Measurements from ENCODE around the gene CD6. TPM values are rescaled to one million over a fixed set of nuclear protein-coding genes. Genes with fewer than 3 reads are reported as not detected.

CD6 gene
- total and polyA plus RNA-seq, 3 donors from 2014 or later = 0.87 to 3.1 (median 1.6) TPM

DNA sequence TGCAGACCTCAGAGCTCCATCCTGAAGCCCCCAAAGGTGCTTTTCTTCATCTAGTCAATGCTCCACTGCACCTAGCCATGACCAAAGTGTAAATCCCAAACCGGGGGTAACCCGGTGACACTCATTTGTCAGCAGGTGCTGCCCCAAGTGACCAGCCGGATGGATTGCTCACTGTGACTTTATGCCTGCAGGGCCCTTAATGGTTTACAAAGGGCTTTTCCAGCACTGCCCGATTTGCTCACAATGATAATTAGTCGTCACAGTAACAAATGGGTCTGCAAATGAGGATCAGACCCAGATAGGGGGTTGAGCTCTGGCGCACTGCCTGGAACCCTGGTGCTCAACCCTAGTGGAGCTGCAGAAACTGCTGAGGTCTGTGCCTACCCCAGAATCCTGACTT lies 85.1 kb downstream of the CD6 start:
- intact Hi-C loops (cut with DNase I; ENCODE audit: low total_unique reads) = no loop called here
- H3K36me3 ChIP-seq (ENCODE audit: low read depth, missing control alignments) = no peaks in the 10 kb centered on the region
- WGBS, 2 donors = 70 to 78% methylated on average over 5 to 6 of the region's 6 CpGs
- DNase-seq = no peak
- TF ChIP-seq, protein P1, sequence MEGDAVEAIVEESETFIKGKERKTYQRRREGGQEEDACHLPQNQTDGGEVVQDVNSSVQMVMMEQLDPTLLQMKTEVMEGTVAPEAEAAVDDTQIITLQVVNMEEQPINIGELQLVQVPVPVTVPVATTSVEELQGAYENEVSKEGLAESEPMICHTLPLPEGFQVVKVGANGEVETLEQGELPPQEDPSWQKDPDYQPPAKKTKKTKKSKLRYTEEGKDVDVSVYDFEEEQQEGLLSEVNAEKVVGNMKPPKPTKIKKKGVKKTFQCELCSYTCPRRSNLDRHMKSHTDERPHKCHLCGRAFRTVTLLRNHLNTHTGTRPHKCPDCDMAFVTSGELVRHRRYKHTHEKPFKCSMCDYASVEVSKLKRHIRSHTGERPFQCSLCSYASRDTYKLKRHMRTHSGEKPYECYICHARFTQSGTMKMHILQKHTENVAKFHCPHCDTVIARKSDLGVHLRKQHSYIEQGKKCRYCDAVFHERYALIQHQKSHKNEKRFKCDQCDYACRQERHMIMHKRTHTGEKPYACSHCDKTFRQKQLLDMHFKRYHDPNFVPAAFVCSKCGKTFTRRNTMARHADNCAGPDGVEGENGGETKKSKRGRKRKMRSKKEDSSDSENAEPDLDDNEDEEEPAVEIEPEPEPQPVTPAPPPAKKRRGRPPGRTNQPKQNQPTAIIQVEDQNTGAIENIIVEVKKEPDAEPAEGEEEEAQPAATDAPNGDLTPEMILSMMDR (IDR thresholded peaks at IDR 0.05) = no peak
- no peak for TF ChIP-seq POLR2A (IDR thresholded peaks at IDR 0.05)
- no peak overlapping the region for H3K4me3 ChIP-seq
- no peaks in the 10 kb centered on the region for H3K4me1 ChIP-seq
- no peaks in the 10 kb centered on the region for H3K9me3 ChIP-seq
- H3K27me3 ChIP-seq = no peaks in the 10 kb centered on the region
- H3K27ac ChIP-seq = no peak overlapping the region

- Histone ChIP-seq H3K27ac (no peak overlapping the region), H3K4me3 (no peak overlapping the region), H3K27me3 (no peaks in the 10 kb centered on the region), H3K36me3 (ENCODE audit: low read depth, missing control alignments) (no peaks in the 10 kb centered on the region), H3K9me3 (no peaks in the 10 kb centered on the region), H3K4me1 (no peaks in the 10 kb centered on the region)
- DNase-seq = no peak
- TF ChIP-seq, protein P1 (IDR thresholded peaks at IDR 0.05) = no peak
- no peak for TF ChIP-seq POLR2A (IDR thresholded peaks at IDR 0.05)
- intact Hi-C loops (cut with DNase I; ENCODE audit: low total_unique reads) = no loop called here
- 40 to 89% methylated on average over 2 to 7 of the region's 7 CpGs for WGBS, 2 donors
These were observed 85.5 kb downstream of the CD6 start for GRCh38 chr11:61056981-61057380.

GRCh38 chr11:61057615-61058014 lies 86.1 kb downstream of the CD6 start:
- no peaks in the 10 kb centered on the region for H3K27me3 ChIP-seq
- intact Hi-C loops (cut with DNase I; ENCODE audit: low total_unique reads) = no loop called here
- H3K27ac ChIP-seq = no peak overlapping the region
- DNase-seq = no peak
- TF ChIP-seq, protein P1 (IDR thresholded peaks at IDR 0.05) = no peak
- no peak for TF ChIP-seq POLR2A (IDR thresholded peaks at IDR 0.05)
- no peaks in the 10 kb centered on the region for H3K36me3 ChIP-seq (ENCODE audit: low read depth, missing control alignments)
- H3K4me3 ChIP-seq = no peak overlapping the region
- no peaks in the 10 kb centered on the region for H3K9me3 ChIP-seq
- H3K4me1 ChIP-seq = no peaks in the 10 kb centered on the region
- 84 to 92% methylated on average over 12 of the region's 12 CpGs for WGBS, 2 donors

GRCh38 chr11:61058583-61059259 lies 87.2 kb downstream of the CD6 start:
- no peak for DNase-seq
- 91 to 92% methylated on average over 14 of the region's 14 CpGs for WGBS, 2 donors

More at GRCh38 chr11:61058583-61059259, 87.2 kb downstream of the CD6 start:
- TF ChIP-seq, protein P1 (IDR thresholded peaks at IDR 0.05) = no peak
- TF ChIP-seq POLR2A (IDR thresholded peaks at IDR 0.05) = no peak
- Histone ChIP-seq H3K4me3 (no peak overlapping the region), H3K27ac (no peak overlapping the region), H3K9me3 (no peaks in the 10 kb centered on the region), H3K4me1 (no peaks in the 10 kb centered on the region), H3K36me3 (ENCODE audit: low read depth, missing control alignments) (no peaks in the 10 kb centered on the region), H3K27me3 (no peaks in the 10 kb centered on the region)
- intact Hi-C loops (cut with DNase I; ENCODE audit: low total_unique reads) = no loop called here
